PC-9 (cell line): ENCODE measurements around the gene THAP7.

ENCODE experiments used
- EZH2 ChIP-seq: fragments of 200-600 bp; sonication (generic); IDR thresholded peaks from 2 replicates; pipeline ENCODE4 v1.8.0; 2017; ENCODE audit warnings: antibody characterized with exemption, low read depth
- TF ChIP-seq, protein P1 (sequence below): fragments of 200-600 bp; sonication (generic); conservative IDR thresholded peaks from 2 replicates; pipeline ENCODE4 v1.6.1; 2017; ENCODE audit warnings: mixed run types, antibody characterized with exemption, mild to moderate bottlenecking, moderate library complexity

- TF ChIP-seq, protein P1, sequence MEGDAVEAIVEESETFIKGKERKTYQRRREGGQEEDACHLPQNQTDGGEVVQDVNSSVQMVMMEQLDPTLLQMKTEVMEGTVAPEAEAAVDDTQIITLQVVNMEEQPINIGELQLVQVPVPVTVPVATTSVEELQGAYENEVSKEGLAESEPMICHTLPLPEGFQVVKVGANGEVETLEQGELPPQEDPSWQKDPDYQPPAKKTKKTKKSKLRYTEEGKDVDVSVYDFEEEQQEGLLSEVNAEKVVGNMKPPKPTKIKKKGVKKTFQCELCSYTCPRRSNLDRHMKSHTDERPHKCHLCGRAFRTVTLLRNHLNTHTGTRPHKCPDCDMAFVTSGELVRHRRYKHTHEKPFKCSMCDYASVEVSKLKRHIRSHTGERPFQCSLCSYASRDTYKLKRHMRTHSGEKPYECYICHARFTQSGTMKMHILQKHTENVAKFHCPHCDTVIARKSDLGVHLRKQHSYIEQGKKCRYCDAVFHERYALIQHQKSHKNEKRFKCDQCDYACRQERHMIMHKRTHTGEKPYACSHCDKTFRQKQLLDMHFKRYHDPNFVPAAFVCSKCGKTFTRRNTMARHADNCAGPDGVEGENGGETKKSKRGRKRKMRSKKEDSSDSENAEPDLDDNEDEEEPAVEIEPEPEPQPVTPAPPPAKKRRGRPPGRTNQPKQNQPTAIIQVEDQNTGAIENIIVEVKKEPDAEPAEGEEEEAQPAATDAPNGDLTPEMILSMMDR: no peak
- TF ChIP-seq EZH2: no peak
These were observed 37.7 kb downstream of the THAP7 start for GRCh38 chr22:20964090-20964798.
